Measurements from ENCODE around the gene SLC45A1.
A peak's percentile ranks its signal among the peaks of the same experiment; 100 is the strongest.

Gene SLC45A1

DNA sequence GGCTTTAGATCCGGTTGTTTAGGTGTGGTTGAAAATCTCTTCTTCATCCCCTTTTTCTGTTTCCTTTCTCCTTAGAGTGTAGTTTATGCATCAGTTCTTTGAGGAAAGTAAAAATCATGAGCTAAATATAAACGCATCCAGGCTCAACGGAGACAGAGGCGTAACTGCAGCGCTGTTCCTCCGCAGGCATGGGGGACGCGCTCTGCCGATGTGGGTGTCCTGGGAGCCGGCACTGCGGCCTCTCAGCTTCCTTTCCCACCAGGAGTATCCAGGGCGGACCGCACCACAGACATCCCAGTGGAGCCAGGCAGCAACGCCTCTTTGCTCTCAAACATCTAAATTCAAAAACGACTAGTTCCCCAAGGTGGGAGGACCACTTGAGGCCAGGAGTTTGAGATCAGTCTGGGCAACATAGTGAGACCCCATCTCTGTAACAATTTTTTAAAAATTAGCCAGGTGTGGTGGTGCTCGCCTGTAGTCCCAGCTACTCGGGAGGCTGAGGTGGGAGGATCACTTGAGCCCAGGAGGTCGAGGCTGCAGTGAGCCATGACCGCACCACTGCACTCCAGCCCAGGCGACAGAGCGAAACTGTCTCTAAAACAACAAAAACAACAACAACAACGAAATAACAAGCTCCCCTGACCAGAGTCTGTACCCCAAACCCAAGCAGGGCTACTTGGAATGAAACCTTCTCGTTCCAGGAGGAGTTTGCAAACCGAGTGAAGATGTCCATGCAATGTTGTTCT is 16.4 kb downstream of the SLC45A1 start:
- H3K4me3 Mint-ChIP-seq = no peak overlapping the region
- no peak for DNase-seq
- H3K27ac Mint-ChIP-seq = no peak overlapping the region
- H3K9me3 Mint-ChIP-seq = peaks cover 0 to 1% of the 10 kb centered on the region in 2 donors
- no peaks in the 10 kb centered on the region for H3K4me1 Mint-ChIP-seq (ENCODE audit: low read depth in 2 of 2)
- no peaks in the 10 kb centered on the region for H3K27me3 Mint-ChIP-seq
- peaks cover 25% of the 10 kb centered on the region for H3K36me3 Mint-ChIP-seq (ENCODE audit: insufficient read depth)
- ATAC-seq (replicated peaks) = no peak

DNA sequence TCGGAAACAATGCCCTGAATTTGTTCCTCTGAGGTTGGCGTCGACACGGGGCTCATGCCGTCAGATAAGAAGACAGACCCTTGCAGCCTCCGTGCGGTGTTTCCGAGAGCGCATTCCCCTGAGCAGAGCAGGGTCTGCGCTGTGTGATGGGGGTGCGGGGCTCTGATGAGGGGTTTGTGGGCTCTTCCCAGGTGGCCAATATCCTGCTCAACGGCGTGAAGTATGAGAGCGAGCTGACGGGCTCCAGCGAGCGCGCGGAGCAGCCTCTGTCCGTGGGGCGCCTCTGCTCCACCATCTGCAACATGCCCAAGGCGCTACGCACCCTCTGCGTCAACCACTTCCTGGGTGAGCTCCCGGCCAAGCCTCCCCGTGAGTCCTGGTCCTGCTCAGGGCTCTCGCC is 17.3 kb downstream of the SLC45A1 start:
- H3K36me3 Mint-ChIP-seq (ENCODE audit: insufficient read depth) = peaks cover 19% of the 10 kb centered on the region
- H3K9me3 Mint-ChIP-seq = peaks cover 0 to 1% of the 10 kb centered on the region in 2 donors
- no peaks in the 10 kb centered on the region for H3K27me3 Mint-ChIP-seq
- DNase-seq (no peak), ATAC-seq (replicated peaks) (no peak)
- no peak overlapping the region for H3K27ac Mint-ChIP-seq
- no peaks in the 10 kb centered on the region for H3K4me1 Mint-ChIP-seq (ENCODE audit: low read depth in 2 of 2)
- H3K4me3 Mint-ChIP-seq = no peak overlapping the region

DNA sequence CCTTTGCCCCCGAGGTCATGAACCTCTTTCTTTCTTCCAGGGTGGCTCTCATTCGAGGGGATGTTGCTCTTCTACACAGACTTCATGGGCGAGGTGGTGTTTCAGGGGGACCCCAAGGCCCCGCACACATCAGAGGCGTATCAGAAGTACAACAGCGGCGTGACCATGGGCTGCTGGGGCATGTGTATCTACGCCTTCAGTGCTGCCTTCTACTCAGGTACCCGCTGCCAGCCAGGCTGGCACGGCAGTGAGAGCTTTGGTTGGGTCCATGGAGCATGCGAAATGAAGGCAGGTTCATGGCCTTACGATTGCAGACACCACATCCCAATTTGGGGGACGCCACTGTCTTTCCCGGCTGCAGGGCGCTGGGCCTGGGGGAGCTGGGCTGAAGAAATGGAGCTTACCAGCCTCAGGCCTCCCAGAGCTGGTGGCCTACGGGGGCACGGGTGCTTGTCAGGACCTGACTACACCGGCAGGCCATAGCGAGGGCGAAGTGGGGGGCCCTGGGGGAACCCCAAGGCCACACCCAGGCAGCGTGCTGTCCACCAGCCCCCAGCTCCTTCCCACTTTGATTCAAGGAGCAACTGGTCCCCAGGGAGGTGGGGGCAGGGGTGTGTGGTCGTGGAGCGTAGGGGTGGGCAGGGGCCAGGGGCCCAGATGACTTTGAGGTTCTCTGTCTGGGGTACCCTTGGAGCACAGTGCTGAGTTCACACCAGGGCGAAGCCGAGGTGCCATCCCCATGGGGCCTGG is 20.0 kb downstream of the SLC45A1 start:
- Mint-ChIP-seq H3K27ac (no peak overlapping the region), H3K36me3 (ENCODE audit: insufficient read depth) (no peaks in the 10 kb centered on the region), H3K4me3 (no peak overlapping the region), H3K9me3 (peaks cover 0 to 1% of the 10 kb centered on the region in 2 donors), H3K4me1 (ENCODE audit: low read depth in 2 of 2) (no peaks in the 10 kb centered on the region), H3K27me3 (no peaks in the 10 kb centered on the region)
- ATAC-seq (replicated peaks) = no peak
- DNase-seq = no peak

DNA sequence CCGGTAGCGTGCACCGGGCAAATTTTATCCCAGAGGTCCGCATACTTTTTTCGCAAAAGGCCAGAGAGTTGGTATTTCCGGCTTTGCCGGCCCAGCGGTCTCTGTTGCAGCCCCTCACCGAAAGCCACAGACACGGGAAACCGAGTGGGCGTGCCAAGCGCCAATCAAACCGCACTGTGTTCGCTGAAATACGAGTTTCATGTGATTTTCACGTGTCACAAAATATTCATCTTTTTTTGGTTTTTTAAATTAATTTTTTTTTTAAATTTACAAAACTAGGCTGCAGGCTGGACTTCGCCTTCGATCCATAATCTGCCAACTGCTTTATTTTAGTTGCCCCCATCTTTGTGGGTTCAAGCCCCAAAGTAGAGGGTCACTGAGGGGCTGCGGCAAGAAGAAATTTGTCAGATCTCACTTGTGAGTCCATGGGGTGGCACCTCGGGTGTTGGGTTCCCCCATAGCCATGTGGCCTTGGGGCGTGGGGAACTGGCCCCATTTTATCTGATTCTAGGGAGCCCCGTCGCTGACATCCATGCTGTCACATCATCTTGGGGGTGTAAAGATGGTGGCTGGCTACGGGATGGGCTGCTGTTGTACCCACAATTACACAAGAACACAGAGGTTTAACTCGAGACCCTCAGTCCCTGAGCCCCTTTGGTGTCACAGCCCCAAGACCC is 20.8 kb downstream of the SLC45A1 start:
- Mint-ChIP-seq H3K27me3 (no peaks in the 10 kb centered on the region), H3K4me1 (ENCODE audit: low read depth in 2 of 2) (no peaks in the 10 kb centered on the region), H3K36me3 (ENCODE audit: insufficient read depth) (no peaks in the 10 kb centered on the region), H3K9me3 (peaks cover 0 to 1% of the 10 kb centered on the region in 2 donors), H3K4me3 (no peak overlapping the region), H3K27ac (no peak overlapping the region)
- ATAC-seq (replicated peaks) (no peak), DNase-seq (no peak)

DNA sequence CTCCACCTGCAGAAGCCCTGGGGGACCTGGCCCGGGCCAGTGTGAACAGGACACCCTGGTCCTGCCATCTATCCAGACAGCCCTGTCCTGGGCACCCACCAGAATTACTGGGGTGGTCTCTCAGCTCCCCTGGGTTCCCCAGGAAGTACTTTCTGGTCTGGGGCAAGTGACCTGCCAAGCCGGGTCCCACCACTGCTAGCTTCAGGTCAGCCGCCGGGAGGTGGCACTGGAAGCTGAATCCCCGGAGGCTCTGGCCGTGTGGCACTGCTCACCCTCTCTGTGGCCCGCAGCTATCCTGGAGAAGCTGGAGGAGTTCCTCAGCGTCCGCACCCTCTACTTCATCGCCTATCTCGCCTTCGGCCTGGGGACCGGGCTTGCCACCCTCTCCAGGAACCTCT is 21.3 kb downstream of the SLC45A1 start:
- Mint-ChIP-seq H3K4me1 (ENCODE audit: low read depth in 2 of 2) (no peaks in the 10 kb centered on the region), H3K36me3 (ENCODE audit: insufficient read depth) (no peaks in the 10 kb centered on the region), H3K4me3 (no peak overlapping the region), H3K27me3 (no peaks in the 10 kb centered on the region), H3K9me3 (peaks cover 0 to 1% of the 10 kb centered on the region in 2 donors), H3K27ac (no peak overlapping the region)
- ATAC-seq (replicated peaks) (no peak), DNase-seq (no peak)

DNA sequence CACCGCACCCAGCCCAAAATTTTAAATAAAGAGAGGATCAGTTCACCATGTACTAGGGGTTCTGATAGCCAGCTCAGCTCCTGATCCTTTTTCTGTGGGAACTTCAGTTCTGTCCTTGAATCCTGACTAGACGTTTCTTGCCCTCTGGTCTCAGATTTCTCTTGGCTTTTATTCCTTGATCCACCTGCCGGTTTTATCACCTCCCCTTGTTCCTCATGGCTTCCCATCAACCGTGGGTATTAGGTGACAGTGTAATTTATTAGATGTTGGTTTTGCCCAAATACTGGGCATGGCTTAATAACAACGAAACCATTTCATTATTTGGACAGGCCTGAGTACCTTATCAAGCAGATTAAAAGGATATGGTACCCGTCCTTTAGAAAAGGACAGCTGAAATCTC is 22.5 kb downstream of the SLC45A1 start:
- no peaks in the 10 kb centered on the region for H3K36me3 Mint-ChIP-seq (ENCODE audit: insufficient read depth)
- H3K27ac Mint-ChIP-seq = no peak overlapping the region
- peaks cover 0 to 1% of the 10 kb centered on the region in 2 donors for H3K9me3 Mint-ChIP-seq
- H3K4me1 Mint-ChIP-seq (ENCODE audit: low read depth in 2 of 2) = no peaks in the 10 kb centered on the region
- ATAC-seq (replicated peaks) (no peak), DNase-seq (no peak)
- no peaks in the 10 kb centered on the region for H3K27me3 Mint-ChIP-seq
- H3K4me3 Mint-ChIP-seq = no peak overlapping the region

DNA sequence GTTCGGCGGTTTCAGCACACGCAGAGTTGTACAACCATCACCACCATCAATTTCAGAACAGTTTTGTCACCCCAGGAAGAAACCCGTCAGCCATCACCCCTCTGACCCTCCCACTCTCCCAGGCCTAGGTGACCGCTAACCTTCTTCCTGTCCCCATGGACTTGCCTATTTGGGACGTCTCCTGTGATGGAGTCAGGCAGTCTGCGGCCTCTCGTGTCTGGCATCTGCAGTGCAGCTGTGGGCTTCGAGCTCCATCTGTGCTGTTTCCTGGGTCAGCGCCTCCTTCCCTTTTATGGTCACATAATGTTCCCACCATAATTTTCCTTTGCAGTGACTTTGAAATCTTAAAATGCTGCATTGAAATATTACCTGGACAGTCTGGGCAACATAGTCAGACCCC is 24.4 kb downstream of the SLC45A1 start:
- H3K36me3 Mint-ChIP-seq (ENCODE audit: insufficient read depth) = peaks cover 3% of the 10 kb centered on the region
- ATAC-seq (replicated peaks) (no peak), DNase-seq (no peak)
- no peaks in the 10 kb centered on the region for H3K27me3 Mint-ChIP-seq
- no peak overlapping the region for H3K27ac Mint-ChIP-seq
- no peak overlapping the region for H3K4me3 Mint-ChIP-seq
- H3K9me3 Mint-ChIP-seq = no peaks in the 10 kb centered on the region
- H3K4me1 Mint-ChIP-seq (ENCODE audit: low read depth in 2 of 2) = no peaks in the 10 kb centered on the region

DNA sequence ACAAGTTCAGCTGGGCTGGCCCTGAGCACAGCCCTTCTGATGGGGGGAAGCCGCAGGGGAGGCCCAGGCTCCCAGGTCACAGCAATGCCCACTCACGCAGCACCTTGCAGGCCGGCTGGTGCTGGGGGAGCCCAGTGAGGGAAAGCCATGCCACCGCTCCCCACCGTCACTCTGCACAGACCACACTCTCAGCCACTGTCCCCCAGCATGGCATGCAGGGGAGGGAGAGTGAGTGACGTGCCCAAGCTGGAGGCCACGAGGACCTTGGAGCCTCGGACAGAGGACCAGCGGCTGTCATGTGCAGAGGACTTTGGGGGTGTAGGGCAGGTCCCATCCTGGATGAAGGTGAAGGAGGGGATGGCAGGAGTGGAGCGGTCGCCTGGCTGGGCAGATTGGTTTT is 25.1 kb downstream of the SLC45A1 start:
- H3K27me3 Mint-ChIP-seq = no peaks in the 10 kb centered on the region
- ATAC-seq (replicated peaks) = no peak
- no peaks in the 10 kb centered on the region for H3K4me1 Mint-ChIP-seq (ENCODE audit: low read depth in 2 of 2)
- H3K9me3 Mint-ChIP-seq = no peaks in the 10 kb centered on the region
- DNase-seq = no peak
- H3K36me3 Mint-ChIP-seq (ENCODE audit: insufficient read depth) = peaks cover 3% of the 10 kb centered on the region
- H3K27ac Mint-ChIP-seq = no peak overlapping the region
- H3K4me3 Mint-ChIP-seq = no peak overlapping the region

DNA sequence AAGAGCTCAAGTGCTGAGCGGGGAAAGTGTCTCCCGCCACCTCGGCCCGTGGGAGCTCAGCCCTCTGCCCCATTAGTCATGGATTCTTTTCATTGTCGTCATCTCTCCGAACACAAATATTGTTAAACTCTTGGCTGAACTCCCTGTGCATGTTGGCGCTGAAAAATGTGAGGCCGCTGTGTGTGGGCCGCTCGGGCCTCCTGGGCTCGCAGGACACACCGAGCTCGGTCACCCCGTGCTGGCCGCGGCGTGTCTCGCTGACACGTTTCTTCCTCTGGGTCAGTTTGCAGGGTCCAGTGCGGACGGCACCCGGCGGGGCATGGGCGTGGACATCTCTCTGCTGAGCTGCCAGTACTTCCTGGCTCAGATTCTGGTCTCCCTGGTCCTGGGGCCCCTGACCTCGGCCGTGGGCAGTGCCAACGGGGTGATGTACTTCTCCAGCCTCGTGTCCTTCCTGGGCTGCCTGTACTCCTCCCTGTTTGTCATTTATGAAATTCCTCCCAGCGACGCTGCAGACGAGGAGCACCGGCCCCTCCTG is 25.6 kb downstream of the SLC45A1 start:
- Mint-ChIP-seq H3K36me3 (ENCODE audit: insufficient read depth) (peaks cover 3% of the 10 kb centered on the region), H3K4me1 (ENCODE audit: low read depth in 2 of 2) (no peaks in the 10 kb centered on the region), H3K27ac (no peak overlapping the region), H3K4me3 (no peak overlapping the region), H3K27me3 (peaks cover 0 to 1% of the 10 kb centered on the region in 2 donors), H3K9me3 (no peaks in the 10 kb centered on the region)
- DNase-seq (no peak), ATAC-seq (replicated peaks) (no peak)

DNA sequence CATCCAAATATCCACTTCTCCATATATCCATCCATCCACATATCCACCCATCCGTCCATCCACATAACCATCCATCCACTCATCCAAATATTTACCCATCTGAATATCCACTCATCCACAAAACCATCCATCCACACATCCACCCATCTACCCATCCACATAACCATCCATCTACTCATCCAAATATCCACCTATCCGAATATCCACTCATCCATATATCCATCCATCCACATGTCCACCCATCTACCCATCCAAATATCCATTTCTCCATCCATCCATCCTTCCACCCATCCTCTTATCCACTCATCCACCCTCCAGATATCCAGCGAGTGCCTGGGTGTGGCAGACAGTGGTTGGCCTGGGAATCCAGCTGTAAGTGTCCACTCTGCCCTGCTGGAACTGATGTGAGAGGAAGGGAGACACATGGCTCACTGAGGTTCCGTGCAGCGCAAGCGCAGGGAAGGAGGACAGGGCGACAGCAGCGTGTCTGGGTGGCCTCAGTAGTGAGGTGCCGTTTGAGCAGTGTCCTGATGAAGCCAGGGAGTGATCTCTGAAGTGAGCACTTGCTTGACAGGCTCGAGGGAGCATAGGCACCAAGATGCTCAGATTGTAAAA is 27.1 kb downstream of the SLC45A1 start:
- no peak for DNase-seq
- Mint-ChIP-seq H3K27me3 (peaks cover 6 to 9% of the 10 kb centered on the region in 2 donors), H3K4me3 (no peak overlapping the region), H3K9me3 (no peaks in the 10 kb centered on the region), H3K36me3 (ENCODE audit: insufficient read depth) (peaks cover 3% of the 10 kb centered on the region), H3K4me1 (ENCODE audit: low read depth in 2 of 2) (peaks cover 5% of the 10 kb centered on the region in 2 donors), H3K27ac (no peak overlapping the region)
- no peak for ATAC-seq (replicated peaks)

DNA sequence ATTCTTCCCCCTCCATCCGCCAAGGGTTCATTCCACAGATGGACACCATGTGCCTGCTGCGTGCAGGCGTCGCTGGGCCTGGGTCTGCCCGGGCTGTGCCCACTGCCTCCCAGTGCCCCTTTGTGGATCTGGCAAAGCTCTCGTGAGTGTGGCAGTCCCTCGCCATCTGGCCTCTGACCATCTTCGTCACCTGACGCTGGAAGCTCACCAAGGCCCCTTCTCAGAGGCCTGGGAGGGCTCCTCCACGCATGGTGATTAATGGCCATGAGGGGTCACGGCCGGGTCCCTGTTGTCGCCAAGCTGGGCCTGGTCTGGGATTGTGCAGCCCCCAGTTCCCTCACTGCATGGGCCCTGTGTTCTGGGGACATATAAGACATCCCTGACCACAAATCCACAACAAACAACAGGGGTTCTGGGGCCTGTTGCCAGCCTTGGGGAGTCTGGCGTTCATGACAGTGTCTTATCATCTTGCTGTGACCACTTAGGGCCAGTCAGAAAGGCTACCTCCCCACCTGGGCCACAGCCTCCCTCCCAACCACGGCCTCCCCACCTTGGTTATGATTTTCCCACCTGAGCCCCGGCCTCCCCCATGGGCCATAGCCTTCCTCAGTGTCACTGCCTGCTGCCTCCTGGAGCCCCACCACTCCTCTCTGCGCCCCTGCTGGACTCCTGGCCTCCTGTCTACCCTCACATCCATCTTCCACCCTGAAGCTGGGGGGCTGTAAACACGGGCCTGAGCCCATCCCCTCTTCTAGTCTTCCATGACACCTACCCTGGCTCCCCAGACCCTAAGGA is 27.9 kb downstream of the SLC45A1 start:
- Mint-ChIP-seq H3K36me3 (ENCODE audit: insufficient read depth) (peaks cover 5% of the 10 kb centered on the region), H3K4me3 (no peak overlapping the region), H3K4me1 (ENCODE audit: low read depth in 2 of 2) (peaks cover 5% of the 10 kb centered on the region in 2 donors), H3K27ac (peak overlapping the region in 1 of 2 donors; percentile 81), H3K27me3 (peaks cover 6 to 9% of the 10 kb centered on the region in 2 donors), H3K9me3 (no peaks in the 10 kb centered on the region)
- no peak for ATAC-seq (replicated peaks)
- no peak for DNase-seq

DNA sequence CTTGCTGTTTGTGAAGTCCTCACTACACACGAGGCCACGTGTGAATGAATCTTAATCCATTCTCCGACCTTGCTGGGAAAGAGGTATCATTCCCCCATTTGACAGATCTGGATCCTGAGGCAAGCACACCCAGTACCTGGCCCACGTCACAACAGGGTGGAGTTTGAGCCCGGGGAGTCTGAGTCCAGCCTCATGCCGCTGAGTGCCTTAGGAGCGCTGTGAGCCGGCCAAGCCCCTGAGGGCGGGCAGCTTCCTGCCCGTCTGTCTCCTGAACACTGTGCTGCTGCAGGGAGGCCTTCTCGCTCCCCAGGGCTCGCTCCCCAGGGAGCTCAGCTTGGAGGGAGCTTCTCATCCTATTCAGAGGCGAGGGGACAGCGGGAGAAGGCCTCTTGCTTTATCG is 29.7 kb downstream of the SLC45A1 start:
- no peaks in the 10 kb centered on the region for H3K9me3 Mint-ChIP-seq
- no peak overlapping the region for H3K27ac Mint-ChIP-seq
- ATAC-seq (replicated peaks) = no peak

More for the DNA sequence above, 29.7 kb downstream of the SLC45A1 start:
- peaks cover 6 to 9% of the 10 kb centered on the region in 2 donors for H3K27me3 Mint-ChIP-seq
- H3K4me3 Mint-ChIP-seq = no peak overlapping the region
- peaks cover 14% of the 10 kb centered on the region for H3K36me3 Mint-ChIP-seq (ENCODE audit: insufficient read depth)
- no peak for DNase-seq
- H3K4me1 Mint-ChIP-seq (ENCODE audit: low read depth in 2 of 2) = peaks cover 5% of the 10 kb centered on the region in 2 donors

Measured in effector memory CD8-positive, alpha-beta T cell (primary cell).